PC-3 (cell line): Measurements from ENCODE around the gene TAF7.

ENCODE experiments used
- EZH2 ChIP-seq: fragments of 300-600 bp; sonication (generic); IDR thresholded peaks from one replicate; pipeline ENCODE4 v1.6.1; 2017; ENCODE audit warnings: antibody characterized with exemption, mild to moderate bottlenecking, low read length; ENCODE audit not compliant: unreplicated experiment
- TF ChIP-seq, protein P1 (sequence below): fragments of 300-600 bp; sonication (generic); conservative IDR thresholded peaks from 2 replicates; pipeline ENCODE4 v1.5.1; 2017; ENCODE audit warnings: antibody characterized with exemption, low read depth, mild to moderate bottlenecking, low read length

DNA sequence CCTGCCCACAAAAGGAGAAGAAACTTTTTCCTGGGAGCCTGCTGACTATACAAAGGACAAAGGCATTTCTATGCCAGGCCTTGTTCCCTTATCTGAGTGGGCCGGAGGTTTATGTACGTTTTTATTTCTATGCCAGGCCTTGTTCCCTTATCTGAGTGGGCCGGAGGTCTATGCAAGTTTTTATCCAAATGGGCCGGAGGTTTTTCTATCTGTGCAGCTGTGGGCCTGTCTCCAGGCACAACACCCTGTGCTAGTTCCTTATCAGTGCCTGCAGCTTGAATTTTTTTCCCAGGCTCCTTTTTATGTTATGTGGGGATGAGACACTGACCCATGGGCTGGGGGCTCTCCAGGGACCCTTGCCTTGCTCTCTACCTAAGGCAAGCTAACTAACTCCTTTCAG lies 22.2 kb downstream of the TAF7 start:
- TF ChIP-seq, protein P1, sequence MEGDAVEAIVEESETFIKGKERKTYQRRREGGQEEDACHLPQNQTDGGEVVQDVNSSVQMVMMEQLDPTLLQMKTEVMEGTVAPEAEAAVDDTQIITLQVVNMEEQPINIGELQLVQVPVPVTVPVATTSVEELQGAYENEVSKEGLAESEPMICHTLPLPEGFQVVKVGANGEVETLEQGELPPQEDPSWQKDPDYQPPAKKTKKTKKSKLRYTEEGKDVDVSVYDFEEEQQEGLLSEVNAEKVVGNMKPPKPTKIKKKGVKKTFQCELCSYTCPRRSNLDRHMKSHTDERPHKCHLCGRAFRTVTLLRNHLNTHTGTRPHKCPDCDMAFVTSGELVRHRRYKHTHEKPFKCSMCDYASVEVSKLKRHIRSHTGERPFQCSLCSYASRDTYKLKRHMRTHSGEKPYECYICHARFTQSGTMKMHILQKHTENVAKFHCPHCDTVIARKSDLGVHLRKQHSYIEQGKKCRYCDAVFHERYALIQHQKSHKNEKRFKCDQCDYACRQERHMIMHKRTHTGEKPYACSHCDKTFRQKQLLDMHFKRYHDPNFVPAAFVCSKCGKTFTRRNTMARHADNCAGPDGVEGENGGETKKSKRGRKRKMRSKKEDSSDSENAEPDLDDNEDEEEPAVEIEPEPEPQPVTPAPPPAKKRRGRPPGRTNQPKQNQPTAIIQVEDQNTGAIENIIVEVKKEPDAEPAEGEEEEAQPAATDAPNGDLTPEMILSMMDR = no peak
- TF ChIP-seq EZH2 = no peak
